ENCODE results near the gene FAM135A. TPM values are rescaled to one million over a fixed set of nuclear protein-coding genes. Genes with fewer than 3 reads are reported as not detected.
"Not testable (repeated sequence)": the region's sequence is repeated elsewhere in the genome, so short reads cannot be mapped to it uniquely, and the experiment has no call there.

FAM135A gene
- total RNA-seq, 1 experiment from 2014 or later: 16.0 TPM

DNA sequence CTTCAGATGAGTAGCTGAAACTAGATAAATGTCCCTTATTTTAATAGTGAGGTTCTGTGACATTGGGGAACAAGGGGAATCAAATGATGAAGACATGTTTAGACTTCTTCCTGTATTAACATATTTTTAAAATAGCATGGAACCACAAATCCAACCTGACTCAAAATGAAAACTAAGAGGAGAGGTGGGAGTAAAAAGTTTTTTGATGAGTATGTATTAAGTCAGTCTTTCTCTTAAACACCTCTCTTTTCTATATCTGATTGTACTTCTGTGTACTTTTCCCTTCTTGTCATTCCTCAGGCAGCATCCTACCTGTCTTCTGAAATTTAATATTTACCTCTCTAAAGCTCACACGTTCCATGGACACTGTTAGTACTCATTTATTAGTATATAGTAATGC is 144.7 kb downstream of the FAM135A start:
- no peak overlapping the region for H3K27ac ChIP-seq
- H2AFZ ChIP-seq: no peak overlapping the region
- ChIA-PET CTCF (interaction anchor here (0.5 kb wide), 1 partner anchor 113 kb away, joined by 3 read pairs; no protein-coding TSS in a partner anchor), POLR2A (ENCODE audit: unreplicated experiment) (interaction anchor here (0.5 kb wide), 1 partner anchor 8 kb away, joined by 3 read pairs; no protein-coding TSS in a partner anchor)
- no peaks in the 10 kb centered on the region for H3K9me2 ChIP-seq (ENCODE audit: insufficient read depth)
- H3K27me3 ChIP-seq (ENCODE audit: insufficient read depth, low read depth): no peaks in the 10 kb centered on the region
- no peaks in the 10 kb centered on the region for H4K20me1 ChIP-seq (ENCODE audit: insufficient read depth)
- H3K4me2 ChIP-seq: no peak overlapping the region
- H3K79me2 ChIP-seq (ENCODE audit: low read depth): no peaks in the 10 kb centered on the region
- no TSS peak for BruUV-seq (replicated peaks)
- TF ChIP-seq CTCF (conservative IDR thresholded peaks at IDR 0.05) (no peak), EZH2 (IDR thresholded peaks at IDR 0.05; ENCODE audit: low read depth) (no peak)
- no peaks in the 10 kb centered on the region for H3F3A ChIP-seq (ENCODE audit: insufficient read depth, low read depth)
- intact Hi-C loops (cut with micrococcal nuclease; ENCODE audit: unreplicated experiment): no loop called here
- H3K4me3 ChIP-seq: no peak overlapping the region
- no peaks in the 10 kb centered on the region for H3K4me1 ChIP-seq (replicated peaks; ENCODE audit: insufficient read depth)
- H3K9me3 ChIP-seq (ENCODE audit: insufficient read depth, low read depth): no peaks in the 10 kb centered on the region
- no peak for DNase-seq
- no peaks in the 10 kb centered on the region for H3K36me3 ChIP-seq (ENCODE audit: low read depth)

DNA sequence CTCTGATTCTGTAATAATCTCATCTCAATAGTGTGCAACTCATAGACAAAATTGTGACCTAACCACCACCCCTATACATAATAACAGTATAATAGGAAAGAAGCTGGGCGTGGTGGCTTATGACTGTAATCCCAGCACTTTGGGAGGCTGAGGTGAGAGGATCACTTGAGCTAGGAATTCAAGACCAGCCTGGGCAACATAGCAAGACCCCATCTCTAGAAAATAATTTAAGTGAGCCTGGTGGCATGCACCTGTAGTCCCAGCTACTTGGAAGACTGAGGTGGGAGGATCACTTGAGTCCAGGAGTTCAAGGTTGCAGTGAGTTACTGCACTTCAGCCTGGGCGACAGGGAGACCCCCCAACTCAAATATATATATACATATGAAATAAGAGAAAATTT is 149.1 kb downstream of the FAM135A start:
- H3K79me2 ChIP-seq (ENCODE audit: low read depth); H2AFZ ChIP-seq; H3K4me3 ChIP-seq; H3K27me3 ChIP-seq (ENCODE audit: insufficient read depth, low read depth); intact Hi-C loops (cut with micrococcal nuclease; ENCODE audit: unreplicated experiment); H3F3A ChIP-seq (ENCODE audit: insufficient read depth, low read depth); DNase-seq; H3K9me2 ChIP-seq (ENCODE audit: insufficient read depth); H3K36me3 ChIP-seq (ENCODE audit: low read depth); H4K20me1 ChIP-seq (ENCODE audit: insufficient read depth); POLR2A ChIA-PET (ENCODE audit: unreplicated experiment); H3K4me1 ChIP-seq (replicated peaks; ENCODE audit: insufficient read depth); H3K9me3 ChIP-seq (ENCODE audit: insufficient read depth, low read depth); H3K27ac ChIP-seq; BruUV-seq (replicated peaks); CTCF ChIA-PET; H3K4me2 ChIP-seq: not testable (repeated sequence)

- intact Hi-C loops (cut with micrococcal nuclease; ENCODE audit: unreplicated experiment): no loop called here
- POLR2A ChIA-PET (ENCODE audit: unreplicated experiment): no interaction called here
Measured at GRCh38 chr6:70563530-70563929, 150.2 kb downstream of the FAM135A start.

More at GRCh38 chr6:70563530-70563929, 150.2 kb downstream of the FAM135A start:
- H3K27me3 ChIP-seq (ENCODE audit: insufficient read depth, low read depth): no peaks in the 10 kb centered on the region
- H3F3A ChIP-seq (ENCODE audit: insufficient read depth, low read depth): no peaks in the 10 kb centered on the region
- H4K20me1 ChIP-seq (ENCODE audit: insufficient read depth): no peaks in the 10 kb centered on the region
- no peaks in the 10 kb centered on the region for H3K4me1 ChIP-seq (replicated peaks; ENCODE audit: insufficient read depth)
- no peak for DNase-seq
- no peak overlapping the region for H2AFZ ChIP-seq
- TF ChIP-seq EZH2 (IDR thresholded peaks at IDR 0.05; ENCODE audit: low read depth): no peak
- no peak for TF ChIP-seq CTCF (conservative IDR thresholded peaks at IDR 0.05)
- H3K36me3 ChIP-seq (ENCODE audit: low read depth): 0 out of 2 replicates have a peak, but pooled peaks cover 3% of the 10 kb centered on the region
- no peak overlapping the region for H3K4me3 ChIP-seq
- H3K9me3 ChIP-seq (ENCODE audit: insufficient read depth, low read depth): no peaks in the 10 kb centered on the region
- no peak overlapping the region for H3K27ac ChIP-seq
- no peak overlapping the region for H3K4me2 ChIP-seq
- no peaks in the 10 kb centered on the region for H3K9me2 ChIP-seq (ENCODE audit: insufficient read depth)
- peaks cover 13% of the 10 kb centered on the region for H3K79me2 ChIP-seq (ENCODE audit: low read depth)
- no TSS peak for BruUV-seq (replicated peaks)
- CTCF ChIA-PET: no interaction called here

Data from PC-9 (cell line).